Uterus (tissue), 4 donors: Measurements from ENCODE around the gene AIF1L. TPM values are rescaled to one million over a fixed set of nuclear protein-coding genes. Genes with fewer than 3 reads are reported as not detected.

Experiments
- DNase-seq, 2 donors: peaks; one replicate each; pipeline ENCODE4 v3.0.0-alpha.2; 2019 to 2020
- H3K27ac ChIP-seq, 2 donors: fragments of 200-600 bp; sonication (generic); 1 replicate in 1 of 2; 2 replicates in 1 of 2; pipeline ENCODE4 v1.5.1; 2016 to 2018
- H3K27me3 ChIP-seq, 2 donors: fragments of 200-600 bp; sonication (generic); one replicate each; pipeline ENCODE4 v1.5.1; 2018 to 2019; ENCODE audit warnings: control low read depth in 1 of 2
- H3K36me3 ChIP-seq, 2 donors: fragments of 200-600 bp; sonication (generic); one replicate each; pipeline ENCODE4 v1.5.1; 2019; ENCODE audit warnings: control low read depth in 1 of 2
- H3K4me1 ChIP-seq, 2 donors: fragments of 200-600 bp; sonication (generic); one replicate each; pipeline ENCODE4 v1.5.1; 2018 to 2019; ENCODE audit warnings: control low read depth in 1 of 2
- H3K4me3 ChIP-seq, 2 donors: fragments of 200-600 bp; sonication (generic); 1 replicate in 1 of 2; 2 replicates in 1 of 2; pipeline ENCODE4 v1.5.1; 2018 to 2019; ENCODE audit warnings: mild to moderate bottlenecking in 1 of 2
- H3K9me3 ChIP-seq, 2 donors: fragments of 200-600 bp; sonication (generic); one replicate each; pipeline ENCODE4 v1.5.1; 2019; ENCODE audit warnings: control low read depth in 1 of 2
- POLR2A ChIP-seq, 2 donors: fragments of 450-650 bp; IDR thresholded peaks; one replicate each; pipeline ENCODE4 v1.6.1; 2016; ENCODE audit warnings: antibody characterized with exemption in 2 of 2, mild to moderate bottlenecking in 1 of 2, moderate library complexity in 1 of 2
- intact Hi-C: fragments of 100-400 bp; cut with DNase I; formaldehyde crosslinking; loops from one replicate; pipeline ENCODE4 v1.15.1; 2023; ENCODE audit warnings: low total_unique reads
- small RNA-seq: library from RNA; depleted of rRNA; stranded (forward); fragments of <200 nt; gene quantifications from one replicate; pipeline ENCODE3, GENCODE V24; 2016
- total RNA-seq, 4 donors: library from RNA; depleted of rRNA in 3 of 4; stranded (reverse); fragments of >200 nt in 3 of 4; gene quantifications; one replicate each; pipeline versions ENCODE4 v1.1.0 to v1.2.4, GENCODE V29; 2014 to 2023
- TF ChIP-seq, protein P1 (sequence below), 4 experiments: fragments of 200-600 bp in 2 of 4; fragments of 450-650 bp in 2 of 4; sonication (generic) in 2 of 4; IDR thresholded peaks; one replicate each; pipeline ENCODE4 v1.5.1; 2016 to 2019; ENCODE audit warnings: antibody characterized with exemption in 4 of 4, mild to moderate bottlenecking in 2 of 4, moderate library complexity in 1 of 4
- donor health status: DM: yes; HTN: yes; CAD: no.

AIF1L gene
- total RNA-seq, 4 donors from 2014 or later = 4.9 to 27.3 (median 16.8) TPM

DNA sequence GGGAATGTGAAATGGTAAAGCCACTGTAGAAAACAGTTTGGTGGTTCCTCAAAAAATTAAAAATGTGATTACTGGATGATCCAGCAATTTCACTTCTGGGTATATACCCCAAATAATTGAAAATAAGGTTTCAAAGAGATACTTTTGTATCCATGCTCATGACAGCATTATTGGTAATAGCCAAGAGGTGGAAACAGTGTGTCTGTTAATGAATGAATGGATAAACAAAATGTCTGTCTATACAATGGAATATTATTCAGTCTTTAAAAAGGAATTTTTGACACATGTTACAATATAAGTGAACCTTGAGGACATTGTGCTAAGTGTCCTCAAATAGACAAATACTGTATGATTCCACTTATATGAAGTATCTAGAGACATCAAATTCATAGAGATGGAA lies 69.2 kb downstream of the AIF1L start:
- Histone ChIP-seq H3K36me3 (no peaks in the 10 kb centered on the region), H3K9me3 (no peaks in the 10 kb centered on the region), H3K27ac (no peak overlapping the region), H3K4me3 (no peak overlapping the region), H3K27me3 (no peaks in the 10 kb centered on the region), H3K4me1 (no peaks in the 10 kb centered on the region)
- intact Hi-C loops = no loop called here
- TF ChIP-seq, protein P1, sequence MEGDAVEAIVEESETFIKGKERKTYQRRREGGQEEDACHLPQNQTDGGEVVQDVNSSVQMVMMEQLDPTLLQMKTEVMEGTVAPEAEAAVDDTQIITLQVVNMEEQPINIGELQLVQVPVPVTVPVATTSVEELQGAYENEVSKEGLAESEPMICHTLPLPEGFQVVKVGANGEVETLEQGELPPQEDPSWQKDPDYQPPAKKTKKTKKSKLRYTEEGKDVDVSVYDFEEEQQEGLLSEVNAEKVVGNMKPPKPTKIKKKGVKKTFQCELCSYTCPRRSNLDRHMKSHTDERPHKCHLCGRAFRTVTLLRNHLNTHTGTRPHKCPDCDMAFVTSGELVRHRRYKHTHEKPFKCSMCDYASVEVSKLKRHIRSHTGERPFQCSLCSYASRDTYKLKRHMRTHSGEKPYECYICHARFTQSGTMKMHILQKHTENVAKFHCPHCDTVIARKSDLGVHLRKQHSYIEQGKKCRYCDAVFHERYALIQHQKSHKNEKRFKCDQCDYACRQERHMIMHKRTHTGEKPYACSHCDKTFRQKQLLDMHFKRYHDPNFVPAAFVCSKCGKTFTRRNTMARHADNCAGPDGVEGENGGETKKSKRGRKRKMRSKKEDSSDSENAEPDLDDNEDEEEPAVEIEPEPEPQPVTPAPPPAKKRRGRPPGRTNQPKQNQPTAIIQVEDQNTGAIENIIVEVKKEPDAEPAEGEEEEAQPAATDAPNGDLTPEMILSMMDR (IDR thresholded peaks at IDR 0.05) = no peak
- no peak for TF ChIP-seq POLR2A (IDR thresholded peaks at IDR 0.05)
- DNase-seq = no peak

DNA sequence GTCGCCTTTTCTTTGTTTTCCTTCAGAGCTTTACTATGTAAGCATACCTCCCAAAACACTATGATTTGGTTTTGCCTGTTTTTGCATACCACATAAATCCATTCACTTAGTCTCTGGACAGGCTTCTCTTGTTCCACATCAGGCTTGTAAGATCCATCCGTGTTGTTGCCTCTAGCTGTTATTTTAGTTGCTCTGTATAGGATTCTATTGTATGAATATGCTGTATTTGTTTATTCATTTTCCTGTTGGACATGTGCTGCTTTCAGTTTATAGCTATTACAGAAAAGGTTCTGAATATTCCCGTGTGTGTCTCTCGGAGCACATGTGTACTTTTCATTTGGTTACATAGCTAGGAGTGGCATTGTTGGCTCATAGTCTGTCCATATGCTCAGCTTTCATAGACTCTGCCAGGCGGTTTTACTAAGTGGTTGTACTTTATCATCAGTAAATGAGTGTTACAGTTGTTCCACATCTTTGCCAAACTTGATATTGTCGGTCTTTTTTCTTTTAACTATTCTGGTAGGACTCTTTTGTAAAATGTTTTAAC lies 70.9 kb downstream of the AIF1L start:
- no peaks in the 10 kb centered on the region for H3K27me3 ChIP-seq
- no peaks in the 10 kb centered on the region for H3K9me3 ChIP-seq
- no peak for DNase-seq
- no peak overlapping the region for H3K4me3 ChIP-seq
- intact Hi-C loops = no loop called here
- no peak overlapping the region for H3K27ac ChIP-seq
- H3K36me3 ChIP-seq = no peaks in the 10 kb centered on the region
- TF ChIP-seq POLR2A (IDR thresholded peaks at IDR 0.05) = no peak
- TF ChIP-seq, protein P1 (IDR thresholded peaks at IDR 0.05) = no peak
- H3K4me1 ChIP-seq = no peaks in the 10 kb centered on the region

DNA sequence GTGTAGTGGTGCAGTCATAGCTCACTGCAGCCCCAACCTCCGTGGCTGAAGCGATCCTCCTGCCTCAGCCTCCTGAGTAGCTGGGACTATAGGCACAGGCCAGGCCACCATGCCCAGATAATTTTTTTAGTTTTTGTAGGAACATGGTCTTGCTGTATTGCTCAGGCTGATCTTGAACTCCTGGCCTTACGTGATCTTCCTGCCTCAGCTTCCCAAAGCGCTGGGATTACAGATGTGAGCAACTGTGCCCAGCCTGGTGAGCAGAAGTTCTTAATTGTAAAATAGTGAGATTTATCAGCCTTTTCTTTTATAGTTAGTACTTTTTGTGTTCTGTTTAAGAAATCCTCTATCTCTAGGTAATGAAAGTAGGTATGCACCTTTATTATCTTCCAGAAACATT lies 71.6 kb downstream of the AIF1L start:
- Histone ChIP-seq H3K27ac (no peak overlapping the region), H3K4me3 (no peak overlapping the region), H3K36me3 (no peaks in the 10 kb centered on the region), H3K9me3 (no peaks in the 10 kb centered on the region), H3K27me3 (no peaks in the 10 kb centered on the region), H3K4me1 (no peaks in the 10 kb centered on the region)
- TF ChIP-seq, protein P1 (IDR thresholded peaks at IDR 0.05) = no peak
- no peak for TF ChIP-seq POLR2A (IDR thresholded peaks at IDR 0.05)
- intact Hi-C loops = no loop called here
- DNase-seq = no peak

DNA sequence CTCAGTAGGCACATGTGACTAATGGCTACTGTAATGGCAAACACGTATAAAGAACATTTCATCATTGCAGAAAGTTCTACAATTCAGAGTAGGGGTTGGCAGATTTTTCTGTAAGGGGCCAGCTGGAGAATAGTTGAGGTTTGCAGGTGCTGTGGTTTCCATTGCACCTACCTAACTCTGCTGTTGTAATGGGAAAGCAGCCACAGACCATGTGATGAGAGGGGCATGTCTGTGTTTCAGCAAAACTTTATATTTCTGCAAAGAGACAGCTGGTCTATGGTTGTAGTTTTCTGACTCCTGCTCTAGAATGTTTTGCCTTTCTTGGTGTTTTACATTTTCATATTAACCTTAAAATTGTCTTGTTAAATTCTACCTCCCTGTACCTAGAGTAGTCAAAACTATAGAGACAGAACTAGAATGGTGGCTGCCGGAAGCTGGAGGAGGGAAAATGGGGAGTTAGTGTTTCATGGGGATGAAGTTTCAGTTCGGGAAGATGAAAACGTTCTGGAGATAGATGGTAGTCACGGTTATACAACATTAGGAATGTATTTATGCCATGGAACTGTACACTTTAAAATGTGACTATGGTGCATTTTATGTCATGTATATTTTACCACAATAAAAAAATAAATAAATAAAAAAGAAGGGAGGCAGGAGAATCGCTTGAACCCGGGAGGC lies 73.4 kb downstream of the AIF1L start:
- DNase-seq = no peak
- H3K27ac ChIP-seq = no peak overlapping the region
- intact Hi-C loops = no loop called here
- no peak overlapping the region for H3K4me3 ChIP-seq
- no peak for TF ChIP-seq POLR2A (IDR thresholded peaks at IDR 0.05)
- TF ChIP-seq, protein P1 (IDR thresholded peaks at IDR 0.05) = no peak
- H3K36me3 ChIP-seq = no peaks in the 10 kb centered on the region
- no peaks in the 10 kb centered on the region for H3K4me1 ChIP-seq
- H3K27me3 ChIP-seq = no peaks in the 10 kb centered on the region
- no peaks in the 10 kb centered on the region for H3K9me3 ChIP-seq

Small RNA genes within 50 kb of the gene (small RNA-seq; reads per million reads assigned to genes)
- not detected for gene RNU6-881P

Other genes with a start within 250 kb of the AIF1L start
- not detected for gene QRFP, start 199.7 kb upstream of the AIF1L start, total RNA-seq
- under 1 TPM in 1 of 4 donors, not detected in 3; 0.29 TPM for gene FIBCD1, start 157.3 kb upstream of the AIF1L start, total RNA-seq
- gene LAMC3, start 87.4 kb upstream of the AIF1L start, total RNA-seq = 10 to 100 TPM in 1 of 4 donors, 1 to 10 TPM in 3; 2.6 to 58.5 (median 3.6) TPM
- 10 to 100 TPM; 13.2 to 75.8 (median 49.0) TPM for gene NUP214, start 29.1 kb downstream of the AIF1L start, total RNA-seq
- gene FAM78A, start 180.0 kb downstream of the AIF1L start, total RNA-seq = 10 to 100 TPM in 1 of 4 donors, 1 to 10 TPM in 2, under 1 TPM in 1; 0.26 to 15.9 (median 3.6) TPM
- gene PLPP7, start 193.2 kb downstream of the AIF1L start, total RNA-seq = 10 to 100 TPM in 1 of 4 donors, 1 to 10 TPM in 3; 6.3 to 45.3 (median 8.1) TPM